Fibroblast of pulmonary artery (primary cell): ENCODE measurements around the gene C19orf81.

Source experiments
- DNase-seq: peaks from one replicate; pipeline ENCODE4 v3.0.0-alpha.2; 2010; ENCODE audit warnings: low read depth
- H3K4me3 ChIP-seq: replicated peaks from 2 replicates; pipeline ENCODE4 v1.5.1; 2011; ENCODE audit warnings: low read depth, mild to moderate bottlenecking, control low read depth, low read length, moderate library complexity
- CTCF ChIP-seq: IDR thresholded peaks from 2 replicates; pipeline ENCODE4 v1.5.1; 2011; ENCODE audit warnings: mild to moderate bottlenecking, control low read depth, low read length, inconsistent platforms; ENCODE audit errors: missing control alignments

The C19orf81 gene

GRCh38 chr19:50626795-50627194, 22.4 kb upstream of the C19orf81 start:
- DNase-seq, result no peak
- TF ChIP-seq CTCF, result no peak
- no peak overlapping the region for H3K4me3 ChIP-seq

GRCh38 chr19:50628146-50628545, 21.1 kb upstream of the C19orf81 start:
- no peak for TF ChIP-seq CTCF
- no peak for DNase-seq
- no peak overlapping the region for H3K4me3 ChIP-seq

GRCh38 chr19:50628551-50628950, 20.7 kb upstream of the C19orf81 start:
- H3K4me3 ChIP-seq, result no peak overlapping the region
- no peak for DNase-seq
- TF ChIP-seq CTCF, result no peak

DNA sequence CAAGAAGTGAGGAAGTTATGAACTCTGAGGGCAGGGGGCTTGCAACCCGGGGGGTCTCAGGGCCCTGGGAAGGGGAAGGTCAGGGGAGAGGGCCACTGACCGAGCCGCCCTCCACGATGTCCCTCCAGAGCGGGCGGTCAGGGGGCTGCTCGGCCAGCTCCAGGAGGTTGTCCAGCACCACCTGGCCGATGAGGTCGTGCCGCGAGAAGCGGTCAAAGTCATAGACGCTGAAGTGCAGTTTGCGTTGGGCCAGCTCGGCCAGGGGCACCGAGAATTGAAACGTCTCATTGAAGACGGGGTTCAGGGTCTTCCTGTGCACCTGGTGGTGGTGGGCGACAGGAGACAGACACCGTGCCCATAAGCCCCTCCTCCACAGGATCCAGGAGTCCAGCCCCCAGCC, 20.1 kb upstream of the C19orf81 start:
- DNase-seq, result no peak
- no peak for TF ChIP-seq CTCF

DNA sequence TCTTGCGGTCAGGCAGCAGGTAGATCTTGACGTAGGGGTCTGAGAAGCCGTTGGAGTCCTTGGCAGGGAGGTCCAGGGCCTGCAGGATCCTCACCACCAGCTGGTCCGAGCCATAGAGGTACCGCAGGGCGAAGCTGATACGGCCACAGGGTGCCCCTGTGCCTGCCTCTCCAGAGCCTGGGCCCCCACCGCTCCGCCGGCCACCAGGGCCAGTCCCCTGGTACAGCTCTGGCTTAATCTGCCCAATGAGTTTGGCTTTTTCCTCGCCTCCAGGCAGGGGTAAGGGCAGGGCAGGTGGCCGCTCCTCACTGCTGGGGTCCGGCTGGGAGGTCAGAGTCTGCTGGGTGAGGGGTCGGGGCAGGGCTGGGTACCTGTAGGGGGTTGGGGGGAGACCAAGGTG, 19.4 kb upstream of the C19orf81 start:
- TF ChIP-seq CTCF, result no peak
- DNase-seq, result no peak
- no peak overlapping the region for H3K4me3 ChIP-seq

More for the DNA sequence above, 20.1 kb upstream of the C19orf81 start:
- H3K4me3 ChIP-seq, result no peak overlapping the region

- DNase-seq, result no peak
- no peak for TF ChIP-seq CTCF
- H3K4me3 ChIP-seq, result no peak overlapping the region
Measured at GRCh38 chr19:50632151-50632835, 17.0 kb upstream of the C19orf81 start.

DNA sequence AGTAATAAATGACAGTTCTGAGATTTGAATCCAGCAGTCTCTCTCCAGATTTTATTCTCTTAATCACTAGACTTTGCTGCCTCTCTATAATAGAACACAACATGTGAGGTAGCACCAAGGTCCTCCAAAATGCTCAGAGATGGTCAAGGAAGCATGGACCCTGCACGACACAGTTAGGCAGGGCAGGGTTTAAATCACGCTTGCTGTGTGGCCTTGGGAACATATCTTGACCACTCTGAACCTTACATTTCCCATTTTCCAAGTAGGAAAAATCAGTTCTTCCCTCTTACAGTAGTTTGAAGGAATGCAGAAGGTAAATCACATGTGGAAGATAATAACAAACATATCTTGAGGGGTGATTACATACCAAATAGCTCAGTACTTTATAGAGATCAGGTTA, 15.9 kb upstream of the C19orf81 start:
- H3K4me3 ChIP-seq, result no peak overlapping the region
- DNase-seq, result no peak
- TF ChIP-seq CTCF, result no peak
